Choroid plexus epithelial cell (primary cell): ENCODE results near the gene CDKN2AIP.

Source experiments
- DNase-seq: peaks from one replicate; pipeline ENCODE4 v3.0.0-alpha.2; 2010; ENCODE audit warnings: low read depth
- H3K4me3 ChIP-seq: 2 replicates; pipeline ENCODE4 v1.5.1; 2011; ENCODE audit warnings: low read depth, mild to moderate bottlenecking, control low read depth, low read length, moderate library complexity
- TF ChIP-seq, protein P1 (sequence below): conservative IDR thresholded peaks from 2 replicates; pipeline ENCODE4 v1.5.1; 2011; ENCODE audit warnings: low read depth, mild to moderate bottlenecking, control low read depth, inconsistent platforms, low read length, moderate library complexity

CDKN2AIP gene

DNA sequence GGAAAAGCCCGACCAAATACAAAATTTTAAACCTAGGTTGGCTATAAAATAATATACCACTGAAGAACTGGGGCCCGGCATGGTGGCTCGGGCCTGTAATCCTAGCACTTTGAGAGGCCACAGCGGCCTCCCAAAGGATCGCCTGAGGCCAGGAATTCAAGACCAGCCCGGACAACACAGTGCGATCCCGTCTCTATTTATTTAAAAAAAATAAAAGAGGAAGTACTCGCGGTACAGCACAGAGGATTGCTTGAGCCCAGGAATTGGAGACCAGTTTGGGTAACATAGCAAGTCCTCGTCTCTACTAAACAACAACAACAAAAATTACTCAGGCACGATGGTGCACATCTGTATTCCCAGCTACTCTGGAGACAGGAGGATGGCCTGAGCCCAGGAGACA, 44.8 kb upstream of the CDKN2AIP start:
- no peak for DNase-seq
- no peak overlapping the region for H3K4me3 ChIP-seq
- TF ChIP-seq, protein P1, sequence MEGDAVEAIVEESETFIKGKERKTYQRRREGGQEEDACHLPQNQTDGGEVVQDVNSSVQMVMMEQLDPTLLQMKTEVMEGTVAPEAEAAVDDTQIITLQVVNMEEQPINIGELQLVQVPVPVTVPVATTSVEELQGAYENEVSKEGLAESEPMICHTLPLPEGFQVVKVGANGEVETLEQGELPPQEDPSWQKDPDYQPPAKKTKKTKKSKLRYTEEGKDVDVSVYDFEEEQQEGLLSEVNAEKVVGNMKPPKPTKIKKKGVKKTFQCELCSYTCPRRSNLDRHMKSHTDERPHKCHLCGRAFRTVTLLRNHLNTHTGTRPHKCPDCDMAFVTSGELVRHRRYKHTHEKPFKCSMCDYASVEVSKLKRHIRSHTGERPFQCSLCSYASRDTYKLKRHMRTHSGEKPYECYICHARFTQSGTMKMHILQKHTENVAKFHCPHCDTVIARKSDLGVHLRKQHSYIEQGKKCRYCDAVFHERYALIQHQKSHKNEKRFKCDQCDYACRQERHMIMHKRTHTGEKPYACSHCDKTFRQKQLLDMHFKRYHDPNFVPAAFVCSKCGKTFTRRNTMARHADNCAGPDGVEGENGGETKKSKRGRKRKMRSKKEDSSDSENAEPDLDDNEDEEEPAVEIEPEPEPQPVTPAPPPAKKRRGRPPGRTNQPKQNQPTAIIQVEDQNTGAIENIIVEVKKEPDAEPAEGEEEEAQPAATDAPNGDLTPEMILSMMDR = no peak

DNA sequence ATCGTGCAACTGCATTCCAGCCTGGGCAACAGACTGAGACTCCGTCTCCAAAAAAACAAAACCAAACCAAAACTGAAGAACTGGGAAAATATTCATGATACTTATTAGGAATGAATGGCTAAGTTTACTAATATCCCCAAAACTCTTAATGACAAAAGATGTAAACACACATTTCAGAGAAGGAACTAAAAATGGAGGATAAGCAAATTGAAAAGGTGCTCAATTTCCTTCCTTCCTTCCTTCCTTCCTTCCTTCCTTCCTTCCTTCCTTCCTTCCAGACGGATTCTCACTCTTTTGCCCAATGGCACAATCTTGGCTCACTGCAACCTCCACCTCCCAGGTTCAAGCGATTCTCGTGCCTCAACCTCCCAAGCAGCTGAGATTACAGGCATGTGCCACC, 44.4 kb upstream of the CDKN2AIP start:
- DNase-seq = no peak
- H3K4me3 ChIP-seq = no peak overlapping the region

DNA sequence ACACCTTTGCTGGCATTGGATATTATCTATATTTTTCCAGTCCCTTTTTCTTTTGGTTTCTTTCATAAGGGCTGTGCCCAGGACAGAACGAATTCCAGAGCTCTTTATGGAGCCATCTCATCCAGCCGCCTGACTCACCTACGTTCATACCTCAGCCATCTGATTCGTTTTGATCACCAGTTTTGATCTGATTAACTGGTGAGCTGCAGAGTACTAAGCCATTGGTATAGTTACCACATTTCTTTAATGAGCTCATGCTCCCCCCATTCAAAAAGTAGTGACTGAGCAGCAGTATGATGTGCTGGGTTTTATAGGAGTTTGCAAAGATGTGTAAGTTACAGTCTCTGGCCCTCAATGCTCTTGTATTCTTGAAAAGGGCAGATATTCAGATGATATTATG, 43.0 kb upstream of the CDKN2AIP start:
- DNase-seq = no peak
- no peak overlapping the region for H3K4me3 ChIP-seq
- TF ChIP-seq, protein P1 = no peak

More for the DNA sequence above, 44.4 kb upstream of the CDKN2AIP start:
- TF ChIP-seq, protein P1 = no peak

DNA sequence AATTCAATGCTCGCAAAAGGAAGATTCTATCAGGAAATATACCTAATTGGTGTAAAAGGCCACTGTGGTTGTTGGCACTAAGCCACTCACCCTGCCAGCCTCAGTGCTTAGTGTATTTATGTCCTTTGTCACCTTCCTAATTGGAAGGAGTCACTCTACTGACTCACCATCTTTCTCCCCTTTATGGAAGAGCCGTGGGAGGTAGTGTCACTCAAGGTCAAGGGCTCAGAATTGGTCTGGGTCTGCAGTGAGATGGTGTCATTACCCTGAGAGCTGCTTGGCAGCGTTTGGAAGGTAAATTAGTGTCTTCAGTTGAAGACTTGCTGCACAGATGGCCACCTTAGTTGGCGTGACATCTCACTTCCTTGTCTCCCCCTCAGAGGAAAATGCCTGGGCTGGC, 41.7 kb upstream of the CDKN2AIP start:
- no peak for DNase-seq
- H3K4me3 ChIP-seq = no peak overlapping the region
- TF ChIP-seq, protein P1 = no peak

DNA sequence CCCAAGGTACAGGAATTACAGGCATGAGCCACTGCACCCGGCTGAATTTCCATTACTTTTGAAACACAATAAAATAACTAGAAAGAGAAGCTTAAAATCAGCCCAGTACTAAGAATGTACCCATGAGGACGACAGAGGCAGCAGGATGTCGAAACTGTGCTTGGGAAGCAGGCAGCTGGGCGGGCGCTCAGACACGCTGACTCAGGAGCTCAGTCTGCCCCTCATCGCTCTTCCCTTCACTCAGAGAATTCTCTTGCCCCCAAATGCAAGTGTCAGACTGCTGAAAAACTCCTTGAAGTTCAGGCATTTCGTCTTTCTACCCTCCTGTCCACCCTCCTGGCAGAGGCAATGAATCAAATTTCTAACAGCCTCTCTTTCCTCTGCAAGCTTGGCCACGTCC, 41.0 kb upstream of the CDKN2AIP start:
- no peak for DNase-seq
- no peak overlapping the region for H3K4me3 ChIP-seq
- TF ChIP-seq, protein P1 = no peak

DNA sequence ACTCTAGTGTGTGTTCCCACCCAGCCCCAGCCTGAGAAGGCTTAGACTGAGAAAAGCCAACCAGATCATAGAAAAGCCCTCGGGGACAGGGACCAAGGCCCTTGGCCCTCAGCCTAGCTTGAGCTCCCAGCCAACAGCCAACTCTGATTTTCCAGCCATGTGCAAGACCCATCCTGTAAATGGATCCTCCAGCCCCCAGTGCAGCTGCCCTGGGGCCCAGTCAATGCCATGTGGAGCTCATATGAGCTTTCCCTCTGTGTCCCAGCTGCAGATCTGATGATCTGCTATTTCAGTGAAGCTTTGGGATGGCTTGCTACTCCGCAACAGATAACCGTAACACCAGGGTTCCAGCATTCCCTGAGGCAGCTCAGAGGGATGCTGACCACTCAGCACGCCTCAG, 40.5 kb upstream of the CDKN2AIP start:
- TF ChIP-seq, protein P1 = no peak
- H3K4me3 ChIP-seq = no peak overlapping the region
- no peak for DNase-seq

DNA sequence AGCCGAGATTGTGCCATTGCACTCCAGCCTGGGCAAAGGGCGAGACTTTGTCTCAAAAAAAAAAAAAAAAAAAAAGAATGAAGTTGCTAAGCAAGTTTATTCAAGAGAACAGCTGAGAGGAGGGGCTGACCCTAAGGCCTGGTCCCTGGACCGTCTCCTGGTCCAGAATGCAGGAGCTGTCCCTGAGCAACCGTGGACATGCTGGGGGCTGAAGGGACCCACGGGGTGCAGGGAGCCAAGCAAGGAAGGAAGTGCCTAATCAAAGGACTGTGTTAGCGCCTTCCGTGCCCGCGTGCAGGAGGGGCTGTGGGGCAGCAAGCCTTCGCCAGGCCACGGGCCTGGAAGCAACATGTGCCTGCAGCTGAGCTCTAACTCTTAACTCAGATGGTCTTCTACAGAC, 39.1 kb upstream of the CDKN2AIP start:
- TF ChIP-seq, protein P1 = no peak
- DNase-seq = no peak

More for the DNA sequence above, 39.1 kb upstream of the CDKN2AIP start:
- H3K4me3 ChIP-seq = no peak overlapping the region
